HepG2 (cell line): ENCODE data around the gene SLC1A3. TPM values are rescaled to one million over a fixed set of nuclear protein-coding genes. Genes with fewer than 3 reads are reported as not detected.

ENCODE experiments used
- ATAC-seq: fragments of 200-7000 bp; cut with Tn5 transposase; 3 replicates; pipeline ENCODE4 v1.9.1; 2020; ENCODE audit warnings: mild to moderate bottlenecking, moderate library complexity
- BruUV-seq: library from RNA; stranded (reverse); fragments of 400-500 nt; replicated peaks from 2 replicates; lab custom pipeline; 2021; lab: Mats Ljungman, UMichigan
- CTCF ChIA-PET: fragments of 300-600 bp; formaldehyde crosslinking; extraction: SDS; loops from one replicate; lab custom pipeline; 2021; ENCODE audit warnings: low total read pairs, inconsistent platforms, low intra/inter-chr PET ratio; lab: Yijun Ruan, JAX
- POLR2A ChIA-PET: fragments of 350-600 bp; sonication (Branson Sonifier 250); formaldehyde crosslinking; loops from one replicate; lab custom pipeline; 2020; ENCODE audit warnings: antibody characterized with exemption, inconsistent platforms; lab: Yijun Ruan, JAX
- DNase-seq: peaks from one replicate; pipeline ENCODE4 v3.0.0-alpha.2; 2015; ENCODE audit warnings: low spot score
- FAIRE-seq: peaks from 3 replicates; lab custom pipeline; 2011; peaks lifted over from hg19 to GRCh38; lab: Jason Lieb, UNC
- H2AFZ ChIP-seq: one replicate; pipeline ENCODE4 v1.6.1; 2011; ENCODE audit warnings: low read length, inconsistent platforms
- H3K27ac ChIP-seq: fragments of 300-600 bp; 3 replicates; pipeline ENCODE4 v1.8.0; 2011; ENCODE audit warnings: mixed run types, mild to moderate bottlenecking, mixed read lengths, low read length, inconsistent platforms; ENCODE audit not compliant: insufficient read depth; ENCODE audit errors: extremely low read length
- H3K27me3 ChIP-seq, 2 experiments: fragments of 200-600 bp in 1 of 2; 2 replicates in 1 of 2; 3 replicates in 1 of 2; pipeline versions ENCODE4 v1.6.0 to v1.8.0; 2011; ENCODE audit warnings: low read length in 2 of 2, mild to moderate bottlenecking in 2 of 2, moderate library complexity in 2 of 2, inconsistent platforms in 1 of 2; ENCODE audit not compliant: insufficient read depth in 2 of 2, control insufficient read depth in 1 of 2
- H3K36me3 ChIP-seq, 2 experiments: fragments of 200-600 bp in 1 of 2; replicated peaks in 1 of 2; 2 replicates in 1 of 2; 3 replicates in 1 of 2; pipeline versions ENCODE4 v1.5.1 to v1.8.0; 2011; ENCODE audit warnings: low read length in 2 of 2, inconsistent platforms in 1 of 2; ENCODE audit not compliant: insufficient read depth in 2 of 2, control insufficient read depth in 1 of 2
- H3K4me1 ChIP-seq: 2 replicates; pipeline ENCODE4 v1.5.1; 2012; ENCODE audit warnings: low read length, inconsistent platforms; ENCODE audit not compliant: insufficient read depth
- H3K4me2 ChIP-seq: 2 replicates; pipeline ENCODE4 v1.6.0; 2011; ENCODE audit warnings: low read depth, low read length, inconsistent platforms
- H3K4me3 ChIP-seq, 3 experiments: fragments of 200-600 bp in 1 of 3; sonication (generic), shearing (Covaris generic) in 1 of 3; replicated peaks in 1 of 3; 2 replicates each; pipeline ENCODE4 v1.5.1; 2011 to 2016; ENCODE audit warnings: low read length in 3 of 3, inconsistent platforms in 2 of 3, low read depth in 2 of 3, mild to moderate bottlenecking in 2 of 3, control low read depth in 1 of 3, mixed read lengths in 1 of 3; ENCODE audit not compliant: insufficient read depth in 1 of 3
- H3K79me2 ChIP-seq: one replicate; pipeline ENCODE4 v1.6.1; 2011; ENCODE audit warnings: low read length, inconsistent platforms; ENCODE audit not compliant: insufficient read depth
- H3K9ac ChIP-seq: 2 replicates; pipeline ENCODE4 v1.6.0; 2011; ENCODE audit warnings: mild to moderate bottlenecking, low read depth, low read length, inconsistent platforms; ENCODE audit not compliant: insufficient read depth
- H3K9me3 ChIP-seq: 2 replicates; pipeline ENCODE4 v1.5.1; 2012; ENCODE audit warnings: mild to moderate bottlenecking, low read length
- H4K20me1 ChIP-seq: 2 replicates; pipeline ENCODE4 v1.6.0; 2011; ENCODE audit warnings: inconsistent platforms, mild to moderate bottlenecking, low read length, moderate library complexity; ENCODE audit not compliant: insufficient read depth
- CTCF ChIP-seq: sonication (generic); formaldehyde crosslinking; IDR thresholded peaks from 2 replicates; pipeline ENCODE4 v1.5.0; 2020; ENCODE audit warnings: mild to moderate bottlenecking, missing genetic modification reagents, moderate library complexity
- HNRNPUL1 ChIP-seq: fragments of 200-400 bp; formaldehyde crosslinking; IDR thresholded peaks from 2 replicates; pipeline ENCODE4 v1.6.1; 2017; ENCODE audit warnings: low read depth, mild to moderate bottlenecking, low read length, moderate library complexity
- KLF16 ChIP-seq, 2 experiments: sonication (generic) in 1 of 2; formaldehyde crosslinking in 1 of 2; IDR thresholded peaks; 2 replicates each; pipeline versions ENCODE4 v1.6.1 to v1.8.0; 2016 to 2023; ENCODE audit warnings: missing genetic modification reagents in 2 of 2, missing compliant biosample characterization in 1 of 2
- NR2F2 ChIP-seq: IDR thresholded peaks from 2 replicates; pipeline ENCODE4 v1.6.1; 2012; ENCODE audit warnings: low read depth, inconsistent platforms, borderline replicate concordance
- ZNF136 ChIP-seq: sonication (generic); formaldehyde crosslinking; IDR thresholded peaks from 2 replicates; pipeline ENCODE4 v1.8.1; 2022; ENCODE audit warnings: low read depth, mild to moderate bottlenecking, moderate library complexity, missing genetic modification reagents
- ZNF335 ChIP-seq: sonication (generic); formaldehyde crosslinking; IDR thresholded peaks from 2 replicates; pipeline ENCODE4 v1.4.0; 2020; ENCODE audit warnings: missing genetic modification reagents
- ZNF468 ChIP-seq: sonication (generic); formaldehyde crosslinking; IDR thresholded peaks from 2 replicates; pipeline ENCODE4 v1.8.0; 2022; ENCODE audit warnings: mild to moderate bottlenecking, moderate library complexity, missing genetic modification reagents
- ZNF549 ChIP-seq: sonication (generic); formaldehyde crosslinking; IDR thresholded peaks from 2 replicates; pipeline ENCODE4 v1.5.0; 2020; ENCODE audit warnings: missing genetic modification reagents
- ZNF615 ChIP-seq: sonication (generic); formaldehyde crosslinking; IDR thresholded peaks from 2 replicates; pipeline ENCODE4 v1.5.0; 2020; ENCODE audit warnings: mild to moderate bottlenecking, missing genetic modification reagents, borderline replicate concordance
- ZNF746 ChIP-seq: sonication (generic); formaldehyde crosslinking; IDR thresholded peaks from 2 replicates; pipeline ENCODE4 v1.8.0; 2022; ENCODE audit warnings: mild to moderate bottlenecking, missing genetic modification reagents
- ZZZ3 ChIP-seq: sonication (generic); formaldehyde crosslinking; IDR thresholded peaks from 2 replicates; pipeline ENCODE4 v1.4.0; 2020; ENCODE audit warnings: missing genetic modification reagents, mild to moderate bottlenecking, borderline replicate concordance
- WGBS: methylation state at CpG from one replicate; pipeline ENCODE4 v1.1.6; 2017; ENCODE audit warnings: low lambda C conversion rate; 5-methylcytosine and 5-hydroxymethylcytosine counted together
- in situ Hi-C: cut with HindIII; loops from 2 replicates; pipeline ENCODE4 v1.10.0; 2017; ENCODE audit warnings: low pct_unique_long_range_greater_than_20kb; ENCODE audit not compliant: extremely low pct_ligation_motif_present
- intact Hi-C: fragments of 100-400 bp; cut with micrococcal nuclease; formaldehyde crosslinking; loops from one replicate; pipeline ENCODE4 v1.10.0; 2022; ENCODE audit not compliant: unreplicated experiment
- polyA plus RNA-seq, 8 experiments: library from polyadenylated mRNA; depleted of rRNA in 3 of 8; stranded (reverse) in 7 of 8; unstranded in 1 of 8; fragments of >200 nt; fragmentation: Illumina TruSeq in 4 of 8; extraction: Trizol in 4 of 8; gene quantifications; 2 replicates each; pipeline versions ENCODE4 v1.2.1 to v1.2.3, GENCODE V29; 2011 to 2016; ENCODE audit warnings: low read depth in 4 of 8, missing spikeins in 1 of 8, mixed read lengths in 1 of 8; ENCODE audit not compliant: insufficient read depth in 1 of 8
- total RNA-seq, 5 experiments: library from RNA; depleted of rRNA; stranded (reverse); fragments of >200 nt; fragmentation: Illumina TruSeq; extraction: Trizol; gene quantifications; 2 replicates each; pipeline ENCODE4 v1.2.3, GENCODE V29; 2016; ENCODE audit warnings: low read depth in 1 of 5

The SLC1A3 gene
- total and polyA plus RNA-seq, 2 of the 13 experiments (the other 11 are each of a cell fraction or from before 2014, with no cell fraction given), result 0.09 TPM; not detected in 1

- WGBS, result 47% methylated on average over 2 of the region's 2 CpGs
- Histone ChIP-seq H3K27ac (no peak overlapping the region), H3K36me3 (no peaks in the 10 kb centered on the region), H4K20me1 (no peaks in the 10 kb centered on the region), H3K4me1 (no peaks in the 10 kb centered on the region), H3K27me3 (no peaks in the 10 kb centered on the region), H3K4me3 (no peak overlapping the region), H3K79me2 (no peaks in the 10 kb centered on the region)
- ChIA-PET POLR2A (no interaction called here), CTCF (no interaction called here)
- DNase-seq, result no peak
- no peak for ATAC-seq
- FAIRE-seq, result no peak
- in situ Hi-C loops (no loop called here), intact Hi-C loops (no loop called here)
- BruUV-seq, result no TSS peak
- TF ChIP-seq ZNF615 (CRISPR knock-in tag) (no peak), ZNF746 (CRISPR knock-in tag) (no peak), ZNF136 (CRISPR knock-in tag) (no peak), ZNF549 (no peak), NR2F2 (no peak), ZZZ3 (CRISPR knock-in tag) (no peak), ZNF335 (no peak), CTCF (CRISPR knock-in tag) (no peak), KLF16 (CRISPR knock-in tag; IDR thresholded peaks at IDR 0.05) (no peak), ZNF468 (CRISPR knock-in tag) (no peak), HNRNPUL1 (no peak)
- TF ChIP-seq, all 625 proteins: peak for 0
- H3K9me3 ChIP-seq, result no peaks in the 10 kb centered on the region
- no peak overlapping the region for H2AFZ ChIP-seq
- no peak overlapping the region for H3K9ac ChIP-seq
- no peak overlapping the region for H3K4me2 ChIP-seq
Measured at GRCh38 chr5:36666274-36666673, 59.9 kb downstream of the SLC1A3 start.
